BLaER1 treated with 17β-estradiol and CSF1 and Interleukin-3, amounts not matched to agents 10 nM and 100 nM (cell line): Measurements from ENCODE around the gene ZNF844.

Experiments
- H3K27ac ChIP-seq, 11 experiments: shearing (Covaris generic); formaldehyde crosslinking; 2 replicates each; pipeline ENCODE4 v1.8.1; 2022
- H3K27me3 ChIP-seq, 11 experiments: shearing (Covaris generic); formaldehyde crosslinking; 2 replicates each; pipeline ENCODE4 v1.8.1; 2022
- H3K36me3 ChIP-seq, 11 experiments: shearing (Covaris generic); formaldehyde crosslinking; 2 replicates each; pipeline ENCODE4 v1.8.1; 2022
- H3K4me1 ChIP-seq, 10 experiments: shearing (Covaris generic); formaldehyde crosslinking; 2 replicates each; pipeline ENCODE4 v1.8.1; 2022
- H3K4me2 ChIP-seq, 11 experiments: shearing (Covaris generic); formaldehyde crosslinking; 2 replicates each; pipeline ENCODE4 v1.8.1; 2022
- H3K4me3 ChIP-seq, 10 experiments: shearing (Covaris generic); formaldehyde crosslinking; 2 replicates each; pipeline ENCODE4 v1.8.1; 2022
- H3K9ac ChIP-seq, 11 experiments: shearing (Covaris generic); formaldehyde crosslinking; 2 replicates each; pipeline ENCODE4 v1.8.1; 2022
- H3K9me3 ChIP-seq, 11 experiments: shearing (Covaris generic); formaldehyde crosslinking; replicated peaks in 1 of 11; 2 replicates each; pipeline ENCODE4 v1.8.1; 2022
- H4K20me1 ChIP-seq, 11 experiments: shearing (Covaris generic); formaldehyde crosslinking; 2 replicates each; pipeline ENCODE4 v1.8.1; 2022
- Cebpa-rat ChIP-seq, 11 experiments: shearing (Covaris generic); IDR thresholded peaks; 2 replicates each; pipeline ENCODE4 v1.8.1; 2022

Gene ZNF844

GRCh38 chr19:12064590-12065538 lies at the start of gene ZNF844:
Gene ZNF844 (plus strand): TSS chr19:12064731. CDS start chr19:12064874, 143 bp downstream.
- peak within 1 kb of the TSS; percentile 68 to 95 (median 85) for H3K4me2 ChIP-seq
- peaks cover 41 to 46% (median 45%) of the 10 kb centered on the region in 11 experiments for H3K9me3 ChIP-seq
- H3K4me3 ChIP-seq, result peak within 1 kb of the TSS; percentile 79 to 98 (median 86)
- H3K9ac ChIP-seq, result peak within 1 kb of the TSS; percentile 90 to 98 (median 94)
- peaks cover 25 to 36% (median 34%) of the 10 kb centered on the region in 11 experiments for H3K36me3 ChIP-seq
- H3K27ac ChIP-seq, result peak within 1 kb of the TSS; percentile 88 to 98 (median 93)
- peaks cover 8 to 23% (median 13%) of the 10 kb centered on the region in 10 experiments for H3K4me1 ChIP-seq
- H4K20me1 ChIP-seq, result no peaks in the 10 kb centered on the region
- H3K27me3 ChIP-seq, result no peaks in the 10 kb centered on the region
- TF ChIP-seq Cebpa-rat (IDR thresholded peaks at IDR 0.05), result no peak

- no peak for TF ChIP-seq Cebpa-rat (IDR thresholded peaks at IDR 0.05)
- 0 out of 22 replicates have a peak, but pooled peaks cover 0 to 4% (median 0%) of the 10 kb centered on the region in 11 experiments for H3K27me3 ChIP-seq
- H3K9ac ChIP-seq, result no peak overlapping the region
- H3K4me3 ChIP-seq, result peak overlapping the region; percentile 12 to 55 (median 30); a peak in 13 of 20 replicates
- H3K4me1 ChIP-seq, result no peaks in the 10 kb centered on the region
- no peak overlapping the region for H3K27ac ChIP-seq
- H4K20me1 ChIP-seq, result no peaks in the 10 kb centered on the region
- H3K36me3 ChIP-seq, result peaks cover 94 to 98% (median 97%) of the 10 kb centered on the region in 11 experiments
- H3K9me3 ChIP-seq, result peaks cover 98 to 100% (median 100%) of the 10 kb centered on the region in 11 experiments
- H3K4me2 ChIP-seq, result no peak overlapping the region
These were observed 49.3 kb upstream of the ZNF844 start for GRCh38 chr19:12015015-12015752.

- Histone ChIP-seq H3K27me3 (0 out of 22 replicates have a peak, but pooled peaks cover 0 to 4% (median 0%) of the 10 kb centered on the region in 11 experiments), H3K9ac (no peak overlapping the region), H3K4me3 (peak overlapping the region in 6 of 10 experiments; percentile 3 to 49 (median 37); a peak in 6 of 20 replicates), H3K36me3 (peaks cover 98 to 100% (median 100%) of the 10 kb centered on the region in 11 experiments), H3K4me2 (no peak overlapping the region), H3K4me1 (no peaks in the 10 kb centered on the region), H4K20me1 (no peaks in the 10 kb centered on the region), H3K27ac (no peak overlapping the region), H3K9me3 (peaks cover 100% of the 10 kb centered on the region in 11 experiments)
- no peak for TF ChIP-seq Cebpa-rat (IDR thresholded peaks at IDR 0.05)
These were observed 48.8 kb upstream of the ZNF844 start for GRCh38 chr19:12015753-12016116.

- Histone ChIP-seq H3K4me3 (no peak overlapping the region), H3K4me2 (0 out of 22 replicates have a peak overlapping the region, but pooled peaks of 1 of the 11 experiments have one; percentile 2)
These were observed 30.3 kb upstream of the ZNF844 start for GRCh38 chr19:12034198-12034597.

GRCh38 chr19:12034620-12035019 lies 29.9 kb upstream of the ZNF844 start:
- Histone ChIP-seq H3K9me3 (peaks cover 96 to 100% (median 99%) of the 10 kb centered on the region in 11 experiments), H3K4me2 (peak overlapping the region in 10 of 11 experiments; percentile 2 to 78 (median 66); a peak in 11 of 22 replicates), H3K9ac (peak overlapping the region in 2 of 11 experiments; percentile 61 to 75; a peak in 3 of 22 replicates), H3K4me3 (peak overlapping the region in 5 of 10 experiments; percentile 52 to 71 (median 61); a peak in 6 of 20 replicates), H3K4me1 (no peaks in the 10 kb centered on the region; a peak in 1 of 20 replicates), H3K27me3 (peaks cover 13 to 23% (median 16%) of the 10 kb centered on the region in 11 experiments; a peak in 21 of 22 replicates), H3K36me3 (peaks cover 38 to 86% (median 68%) of the 10 kb centered on the region in 11 experiments), H3K27ac (no peak overlapping the region), H4K20me1 (no peaks in the 10 kb centered on the region)
- no peak for TF ChIP-seq Cebpa-rat (IDR thresholded peaks at IDR 0.05)

More at GRCh38 chr19:12034198-12034597, 30.3 kb upstream of the ZNF844 start:
- H3K9ac ChIP-seq, result no peak overlapping the region
- no peaks in the 10 kb centered on the region for H4K20me1 ChIP-seq
- H3K36me3 ChIP-seq, result peaks cover 37 to 86% (median 68%) of the 10 kb centered on the region in 11 experiments
- TF ChIP-seq Cebpa-rat (IDR thresholded peaks at IDR 0.05), result no peak
- H3K27me3 ChIP-seq, result peaks cover 13 to 23% (median 16%) of the 10 kb centered on the region in 11 experiments; a peak in 21 of 22 replicates
- no peak overlapping the region for H3K27ac ChIP-seq
- H3K9me3 ChIP-seq, result peaks cover 96 to 100% (median 99%) of the 10 kb centered on the region in 11 experiments
- H3K4me1 ChIP-seq, result no peaks in the 10 kb centered on the region; a peak in 1 of 20 replicates

GRCh38 chr19:12035220-12036172 lies 29.0 kb upstream of the ZNF844 start, which contains the start of gene ZNF433:
Gene ZNF433 (minus strand): TSS chr19:12035679. CDS start chr19:12035539, 140 bp downstream.
- H3K27ac ChIP-seq, result peak within 1 kb of the TSS in 7 of 11 experiments; percentile 32 to 64 (median 55); a peak in 15 of 22 replicates
- H3K4me3 ChIP-seq, result peak within 1 kb of the TSS; percentile 52 to 71 (median 61)
- no peak for TF ChIP-seq Cebpa-rat (IDR thresholded peaks at IDR 0.05)
- H3K36me3 ChIP-seq, result peaks cover 38 to 86% (median 67%) of the 10 kb centered on the region in 11 experiments
- peaks cover 96 to 100% (median 99%) of the 10 kb centered on the region in 11 experiments for H3K9me3 ChIP-seq
- H3K9ac ChIP-seq, result peak within 1 kb of the TSS; percentile 53 to 79 (median 73); a peak in 21 of 22 replicates
- H4K20me1 ChIP-seq, result no peaks in the 10 kb centered on the region
- no peaks in the 10 kb centered on the region; a peak in 1 of 20 replicates for H3K4me1 ChIP-seq
- peaks cover 13 to 23% (median 16%) of the 10 kb centered on the region in 11 experiments; a peak in 21 of 22 replicates for H3K27me3 ChIP-seq
- H3K4me2 ChIP-seq, result peak within 1 kb of the TSS; percentile 60 to 78 (median 67)

GRCh38 chr19:12042893-12043292 lies 21.6 kb upstream of the ZNF844 start:
- H3K4me3 ChIP-seq, result peak overlapping the region in 3 of 10 experiments; percentile 17 to 26 (median 24); a peak in 2 of 20 replicates
- peaks cover 100% of the 10 kb centered on the region in 11 experiments for H3K9me3 ChIP-seq
- no peak for TF ChIP-seq Cebpa-rat (IDR thresholded peaks at IDR 0.05)
- no peak overlapping the region for H3K27ac ChIP-seq
- no peaks in the 10 kb centered on the region for H3K27me3 ChIP-seq
- no peak overlapping the region for H3K9ac ChIP-seq
- no peak overlapping the region for H3K4me2 ChIP-seq
- peaks cover 87 to 100% (median 97%) of the 10 kb centered on the region in 11 experiments for H3K36me3 ChIP-seq
- H3K4me1 ChIP-seq, result no peaks in the 10 kb centered on the region
- no peaks in the 10 kb centered on the region for H4K20me1 ChIP-seq
